A549 (cell line): Measurements from ENCODE around the gene SLC41A1. TPM values are rescaled to one million over a fixed set of nuclear protein-coding genes. Genes with fewer than 3 reads are reported as not detected.
"Not testable (repeated sequence)": the region's sequence is repeated elsewhere in the genome, so short reads cannot be mapped to it uniquely, and the experiment has no call there.

ENCODE experiments used
- ATAC-seq, 2 experiments: fragments of 200-7000 bp in 1 of 2; fragments of >200 bp in 1 of 2; cut with Nextera tagmentation in 1 of 2; cut with Tn5 transposase in 1 of 2; 3 replicates each; pipeline versions ENCODE4 v1.8.0 to v1.9.1; 2018 to 2020; ENCODE audit warnings: mild to moderate bottlenecking in 1 of 2, moderate library complexity in 1 of 2
- CTCF ChIA-PET: fragments of 300-600 bp; sonication (Branson Sonifier 250); formaldehyde crosslinking; extraction: SDS; loops from one replicate; lab custom pipeline; 2021; ENCODE audit warnings: antibody characterized with exemption, inconsistent platforms; lab: Yijun Ruan, JAX
- POLR2A ChIA-PET: fragments of 350-600 bp; formaldehyde crosslinking; extraction: SDS; loops from one replicate; lab custom pipeline; 2021; ENCODE audit warnings: antibody characterized with exemption, inconsistent platforms; lab: Yijun Ruan, JAX
- DNase-seq, 2 experiments: peaks; one replicate each; pipeline versions ENCODE4 v3.0.0 to v3.0.0-alpha.2; 2011 to 2016; ENCODE audit warnings: low read depth in 1 of 2, low spot score in 1 of 2
- FAIRE-seq: peaks from 2 replicates; lab custom pipeline; 2011; peaks lifted over from hg19 to GRCh38; lab: Jason Lieb, UNC
- H3K27ac ChIP-seq, 2 experiments: fragments of >200 bp; sonication (Bioruptor Twin); formaldehyde crosslinking; 3 replicates each; pipeline ENCODE4 v1.5.1; 2016 to 2017
- H3K4me1 ChIP-seq: fragments of >200 bp; sonication (Bioruptor Twin); formaldehyde crosslinking; 3 replicates; pipeline ENCODE4 v1.6.1; 2016
- H3K4me2 ChIP-seq: fragments of >200 bp; sonication (Bioruptor Twin); formaldehyde crosslinking; 3 replicates; pipeline ENCODE4 v1.6.1; 2016
- H3K4me3 ChIP-seq: fragments of >200 bp; sonication (Bioruptor Twin); formaldehyde crosslinking; 3 replicates; pipeline ENCODE4 v1.5.1; 2016
- H3K9me3 ChIP-seq: fragments of >200 bp; sonication (Bioruptor Twin); formaldehyde crosslinking; 3 replicates; pipeline ENCODE4 v1.6.1; 2016
- EHMT2 ChIP-seq: fragments of 200-600 bp; sonication (generic); IDR thresholded peaks from 2 replicates; pipeline ENCODE4 v1.6.1; 2016; ENCODE audit warnings: antibody characterized with exemption, low read depth, mild to moderate bottlenecking, moderate library complexity
- EP300 ChIP-seq, 2 experiments: fragments of >200 bp; sonication (Bioruptor Twin); formaldehyde crosslinking; IDR thresholded peaks; 2 replicates in 1 of 2; 3 replicates in 1 of 2; pipeline ENCODE4 v1.6.1; 2016 to 2017
- FOSB ChIP-seq: fragments of 250-450 bp; sonication (Bioruptor Pico); IDR thresholded peaks from 2 replicates; pipeline ENCODE4 v1.5.0; 2020; ENCODE audit warnings: mild to moderate bottlenecking, moderate library complexity
- GATA3 ChIP-seq: IDR thresholded peaks from 2 replicates; pipeline ENCODE4 v1.6.1; 2012; ENCODE audit warnings: borderline replicate concordance
- HDAC2 ChIP-seq: fragments of 200-600 bp; sonication (generic); IDR thresholded peaks from 2 replicates; pipeline ENCODE4 v1.6.1; 2016
- HEYL ChIP-seq: fragments of 250-450 bp; sonication (Bioruptor Pico); IDR thresholded peaks from 2 replicates; pipeline ENCODE4 v1.8.0; 2021; ENCODE audit warnings: mild to moderate bottlenecking, moderate library complexity
- HOXB5 ChIP-seq: fragments of 250-450 bp; sonication (Bioruptor Pico); IDR thresholded peaks from 2 replicates; pipeline ENCODE4 v1.5.0; 2020; ENCODE audit warnings: mild to moderate bottlenecking, moderate library complexity
- JUNB ChIP-seq: fragments of >200 bp; sonication (Bioruptor Twin); formaldehyde crosslinking; IDR thresholded peaks from 2 replicates; pipeline ENCODE4 v1.6.1; 2016
- KDM1A ChIP-seq: fragments of 200-600 bp; sonication (generic); IDR thresholded peaks from 2 replicates; pipeline ENCODE4 v1.6.1; 2016; ENCODE audit warnings: low read depth, mild to moderate bottlenecking
- MYC ChIP-seq: IDR thresholded peaks from 2 replicates; pipeline ENCODE4 v1.6.1; 2012; ENCODE audit warnings: mild to moderate bottlenecking, inconsistent platforms, low read length, improper control_type of control experiment, borderline replicate concordance
- NFE2L2 ChIP-seq: fragments of 150-350 bp; conservative IDR thresholded peaks from 2 replicates; pipeline ENCODE4 v1.6.1; 2014; ENCODE audit warnings: low read length
- POLR2A ChIP-seq: IDR thresholded peaks from 2 replicates; pipeline ENCODE4 v1.6.1; 2012; ENCODE audit warnings: mild to moderate bottlenecking, low read length
- POLR2AphosphoS2 ChIP-seq: conservative IDR thresholded peaks from 2 replicates; pipeline ENCODE4 v1.6.1; 2012; ENCODE audit warnings: low read length, improper control_type of control experiment, inconsistent platforms
- RAD21 ChIP-seq, 2 experiments: fragments of >200 bp in 1 of 2; sonication (Bioruptor Twin) in 1 of 2; formaldehyde crosslinking in 1 of 2; IDR thresholded peaks in 1 of 2; conservative IDR thresholded peaks in 1 of 2; 2 replicates in 1 of 2; 3 replicates in 1 of 2; pipeline ENCODE4 v1.6.1; 2012 to 2018; ENCODE audit warnings: inconsistent platforms in 1 of 2
- TFCP2L1 ChIP-seq: fragments of 250-450 bp; sonication (Bioruptor Pico); IDR thresholded peaks from 2 replicates; pipeline ENCODE4 v1.5.0; 2021; ENCODE audit warnings: mild to moderate bottlenecking
- ZNF302 ChIP-seq: fragments of 250-450 bp; sonication (Bioruptor Pico); IDR thresholded peaks from 2 replicates; pipeline ENCODE4 v1.9.0; 2021; ENCODE audit warnings: inconsistent platforms, mild to moderate bottlenecking, moderate library complexity
- WGBS: methylation state at CpG from one replicate; pipeline ENCODE4 v1.1.6; 2017; ENCODE audit errors: missing lambda C conversion rate; 5-methylcytosine and 5-hydroxymethylcytosine counted together
- polyA plus RNA-seq, 4 experiments: library from polyadenylated mRNA; depleted of rRNA in 3 of 4; stranded (reverse); fragments of >200 nt; fragmentation: RNase III in 1 of 4; extraction: RNeasy Plus Mini Kit Qiagen cat#74134 plus additional on column Dnase treatment in 1 of 4; gene quantifications; 2 replicates in 3 of 4; 3 replicates in 1 of 4; pipeline ENCODE4 v1.2.3, GENCODE V29; 2011 to 2017
- TF ChIP-seq, protein P1 (sequence below): IDR thresholded peaks from 2 replicates; pipeline ENCODE4 v1.6.1; 2012
- TF ChIP-seq, protein P2 (sequence below): fragments of 250-450 bp; sonication (Bioruptor Pico); IDR thresholded peaks from 2 replicates; pipeline ENCODE4 v1.5.0; 2020; ENCODE audit warnings: low read depth, mild to moderate bottlenecking, moderate library complexity
- TF ChIP-seq, protein P3 (sequence below): fragments of >200 bp; sonication (Bioruptor Twin); formaldehyde crosslinking; IDR thresholded peaks from 3 replicates; pipeline ENCODE4 v1.6.1; 2016
- TF ChIP-seq, protein P4 (sequence below): fragments of >200 bp; sonication (Bioruptor Twin); formaldehyde crosslinking; IDR thresholded peaks from 2 replicates; pipeline ENCODE4 v1.6.1; 2016
- TF ChIP-seq, protein P5 (sequence below): fragments of >200 bp; sonication (Bioruptor Twin); formaldehyde crosslinking; IDR thresholded peaks from 3 replicates; pipeline ENCODE4 v1.5.1; 2016
- TF ChIP-seq, protein P6 (sequence below): fragments of 150-350 bp; IDR thresholded peaks from 2 replicates; pipeline ENCODE4 v1.6.1; 2014; ENCODE audit warnings: low read depth, mild to moderate bottlenecking, low read length
- TF ChIP-seq, protein P7 (sequence below): fragments of 450-650 bp; IDR thresholded peaks from 2 replicates; pipeline ENCODE4 v1.6.1; 2014; ENCODE audit warnings: antibody characterized with exemption
- TF ChIP-seq, protein P8 (sequence below): fragments of 250-450 bp; sonication (Bioruptor Pico); IDR thresholded peaks from 2 replicates; pipeline ENCODE4 v1.5.0; 2021; ENCODE audit warnings: mild to moderate bottlenecking, moderate library complexity, borderline replicate concordance
- TF ChIP-seq, protein P9 (sequence below): IDR thresholded peaks from 2 replicates; pipeline ENCODE4 v1.6.1; 2012

SLC41A1 gene
- polyA plus RNA-seq, 2 of the 4 experiments (the other 2 are of a cell fraction): 25.6 to 26.0 TPM

DNA sequence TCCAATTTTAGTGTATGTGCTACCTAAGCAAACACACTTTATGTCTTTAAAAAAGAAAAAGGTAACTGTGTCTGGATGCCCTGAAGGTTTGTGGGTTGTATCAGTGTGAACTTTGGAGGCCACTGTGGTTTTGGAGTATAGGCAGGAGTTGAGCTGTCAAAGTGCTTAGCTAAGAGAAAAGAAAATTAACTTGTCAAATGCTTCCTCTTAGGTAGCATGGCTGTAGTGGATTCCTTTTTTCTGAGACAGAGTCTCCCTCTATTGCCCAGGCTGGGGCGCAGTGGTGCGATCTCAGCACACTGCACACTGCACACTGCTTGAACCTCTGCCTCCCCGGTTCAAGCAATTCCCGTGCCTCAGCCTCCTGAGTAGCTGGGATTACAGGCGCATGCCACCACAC, 11.2 kb upstream of the SLC41A1 start:
- ATAC-seq: no peak
- H3K4me2 ChIP-seq: no peak overlapping the region
- CTCF ChIA-PET: interaction anchor here (1.6 kb wide), 1 partner anchor 153 kb away, joined by 10 read pairs; no protein-coding TSS in a partner anchor
- DNase-seq: no peak
- TF ChIP-seq FOSB (CRISPR knock-in tag) (no peak), HDAC2 (no peak), ZNF302 (CRISPR knock-in tag) (no peak), NFE2L2 (no peak)
- TF ChIP-seq, protein P1, sequence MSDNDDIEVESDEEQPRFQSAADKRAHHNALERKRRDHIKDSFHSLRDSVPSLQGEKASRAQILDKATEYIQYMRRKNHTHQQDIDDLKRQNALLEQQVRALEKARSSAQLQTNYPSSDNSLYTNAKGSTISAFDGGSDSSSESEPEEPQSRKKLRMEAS: no peak
- TF ChIP-seq, protein P2, sequence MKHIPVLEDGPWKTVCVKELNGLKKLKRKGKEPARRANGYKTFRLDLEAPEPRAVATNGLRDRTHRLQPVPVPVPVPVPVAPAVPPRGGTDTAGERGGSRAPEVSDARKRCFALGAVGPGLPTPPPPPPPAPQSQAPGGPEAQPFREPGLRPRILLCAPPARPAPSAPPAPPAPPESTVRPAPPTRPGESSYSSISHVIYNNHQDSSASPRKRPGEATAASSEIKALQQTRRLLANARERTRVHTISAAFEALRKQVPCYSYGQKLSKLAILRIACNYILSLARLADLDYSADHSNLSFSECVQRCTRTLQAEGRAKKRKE (CRISPR knock-in tag): no peak
- TF ChIP-seq, protein P3, sequence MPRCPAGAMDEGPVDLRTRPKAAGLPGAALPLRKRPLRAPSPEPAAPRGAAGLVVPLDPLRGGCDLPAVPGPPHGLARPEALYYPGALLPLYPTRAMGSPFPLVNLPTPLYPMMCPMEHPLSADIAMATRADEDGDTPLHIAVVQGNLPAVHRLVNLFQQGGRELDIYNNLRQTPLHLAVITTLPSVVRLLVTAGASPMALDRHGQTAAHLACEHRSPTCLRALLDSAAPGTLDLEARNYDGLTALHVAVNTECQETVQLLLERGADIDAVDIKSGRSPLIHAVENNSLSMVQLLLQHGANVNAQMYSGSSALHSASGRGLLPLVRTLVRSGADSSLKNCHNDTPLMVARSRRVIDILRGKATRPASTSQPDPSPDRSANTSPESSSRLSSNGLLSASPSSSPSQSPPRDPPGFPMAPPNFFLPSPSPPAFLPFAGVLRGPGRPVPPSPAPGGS: no peak
- TF ChIP-seq, protein P4, sequence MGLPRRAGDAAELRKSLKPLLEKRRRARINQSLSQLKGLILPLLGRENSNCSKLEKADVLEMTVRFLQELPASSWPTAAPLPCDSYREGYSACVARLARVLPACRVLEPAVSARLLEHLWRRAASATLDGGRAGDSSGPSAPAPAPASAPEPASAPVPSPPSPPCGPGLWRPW: no peak
- TF ChIP-seq, all 56 proteins: peak for 0
- WGBS: 98% methylated on average over 4 of the region's 5 CpGs
- Histone ChIP-seq H3K9me3 (no peaks in the 10 kb centered on the region), H3K4me3 (no peak overlapping the region), H3K27ac (no peak overlapping the region), H3K4me1 (no peaks in the 10 kb centered on the region)
- FAIRE-seq: no peak
- POLR2A ChIA-PET: interaction anchor here (0.7 kb wide), 1 partner anchor 124 kb away, joined by 3 read pairs; no protein-coding TSS in a partner anchor

DNA sequence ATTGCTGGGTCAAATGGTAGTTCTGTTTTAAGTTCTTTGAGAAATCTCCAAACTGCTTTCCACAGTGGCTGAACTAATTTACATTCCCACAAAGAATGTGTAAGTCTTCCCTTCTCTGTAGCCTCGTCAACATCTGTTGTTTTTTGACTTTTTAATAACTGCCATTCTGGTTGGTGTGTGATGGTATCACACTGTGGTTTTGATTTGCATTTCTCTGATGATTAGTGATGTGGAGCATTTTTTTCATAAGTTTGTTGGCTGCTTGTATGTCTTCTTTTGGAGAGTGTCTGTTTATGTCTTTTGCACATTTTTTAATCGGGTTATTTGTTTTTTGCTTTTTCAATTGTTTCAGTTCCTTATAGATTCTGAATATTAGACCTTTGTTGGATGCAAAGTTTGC, 10.3 kb upstream of the SLC41A1 start:
- ATAC-seq, DNase-seq, POLR2A ChIA-PET, H3K4me1 ChIP-seq, FAIRE-seq, H3K27ac ChIP-seq, CTCF ChIA-PET, H3K4me2 ChIP-seq, H3K4me3 ChIP-seq, H3K9me3 ChIP-seq: not testable (repeated sequence)
- WGBS: 84% methylated on average over 2 of the region's 2 CpGs

DNA sequence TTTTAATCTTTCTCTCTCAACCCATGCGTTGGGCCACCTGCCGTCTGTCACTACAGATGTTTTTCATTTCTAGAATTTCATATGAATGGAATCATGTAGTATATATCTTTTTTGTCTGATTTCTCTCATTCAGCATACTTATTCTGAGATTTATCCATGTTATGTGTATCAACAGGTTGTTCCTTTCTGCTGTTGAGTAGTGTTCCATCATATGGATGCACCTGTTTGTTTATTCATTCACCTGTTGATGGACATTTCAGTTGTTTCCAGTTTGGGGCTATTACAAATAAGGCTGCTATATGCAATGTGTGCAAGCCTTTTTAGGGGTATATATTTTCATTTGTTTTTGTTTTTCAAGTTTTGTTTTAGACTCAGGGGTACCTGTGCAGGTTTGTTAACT, 9.4 kb upstream of the SLC41A1 start:
- FAIRE-seq (no peak), ATAC-seq (no peak), DNase-seq (no peak)
- ChIA-PET POLR2A (no interaction called here), CTCF (interaction anchor here (1.5 to 1.9 kb wide), 2 partner anchors 97 to 155 kb away, joined by 4 to 5 read pairs; no protein-coding TSS in a partner anchor)
- Histone ChIP-seq H3K4me2 (no peak overlapping the region), H3K27ac (no peak overlapping the region), H3K4me1 (no peaks in the 10 kb centered on the region), H3K9me3 (no peaks in the 10 kb centered on the region), H3K4me3 (no peak overlapping the region)
- WGBS: 91% methylated on average over 2 of the region's 2 CpGs
- TF ChIP-seq MYC (no peak), POLR2AphosphoS2 (no peak), EHMT2 (no peak), HEYL (no peak), GATA3 (no peak), EP300 (IDR thresholded peaks at IDR 0.05) (no peak), KDM1A (no peak), POLR2A (no peak), JUNB (no peak), RAD21 (conservative IDR thresholded peaks at IDR 0.05 in 1 of 2, IDR thresholded peaks at IDR 0.05 in 1 of 2) (no peak), HOXB5 (CRISPR knock-in tag) (no peak), TFCP2L1 (no peak)
- TF ChIP-seq, protein P5, sequence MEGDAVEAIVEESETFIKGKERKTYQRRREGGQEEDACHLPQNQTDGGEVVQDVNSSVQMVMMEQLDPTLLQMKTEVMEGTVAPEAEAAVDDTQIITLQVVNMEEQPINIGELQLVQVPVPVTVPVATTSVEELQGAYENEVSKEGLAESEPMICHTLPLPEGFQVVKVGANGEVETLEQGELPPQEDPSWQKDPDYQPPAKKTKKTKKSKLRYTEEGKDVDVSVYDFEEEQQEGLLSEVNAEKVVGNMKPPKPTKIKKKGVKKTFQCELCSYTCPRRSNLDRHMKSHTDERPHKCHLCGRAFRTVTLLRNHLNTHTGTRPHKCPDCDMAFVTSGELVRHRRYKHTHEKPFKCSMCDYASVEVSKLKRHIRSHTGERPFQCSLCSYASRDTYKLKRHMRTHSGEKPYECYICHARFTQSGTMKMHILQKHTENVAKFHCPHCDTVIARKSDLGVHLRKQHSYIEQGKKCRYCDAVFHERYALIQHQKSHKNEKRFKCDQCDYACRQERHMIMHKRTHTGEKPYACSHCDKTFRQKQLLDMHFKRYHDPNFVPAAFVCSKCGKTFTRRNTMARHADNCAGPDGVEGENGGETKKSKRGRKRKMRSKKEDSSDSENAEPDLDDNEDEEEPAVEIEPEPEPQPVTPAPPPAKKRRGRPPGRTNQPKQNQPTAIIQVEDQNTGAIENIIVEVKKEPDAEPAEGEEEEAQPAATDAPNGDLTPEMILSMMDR: no peak
- TF ChIP-seq, protein P6, sequence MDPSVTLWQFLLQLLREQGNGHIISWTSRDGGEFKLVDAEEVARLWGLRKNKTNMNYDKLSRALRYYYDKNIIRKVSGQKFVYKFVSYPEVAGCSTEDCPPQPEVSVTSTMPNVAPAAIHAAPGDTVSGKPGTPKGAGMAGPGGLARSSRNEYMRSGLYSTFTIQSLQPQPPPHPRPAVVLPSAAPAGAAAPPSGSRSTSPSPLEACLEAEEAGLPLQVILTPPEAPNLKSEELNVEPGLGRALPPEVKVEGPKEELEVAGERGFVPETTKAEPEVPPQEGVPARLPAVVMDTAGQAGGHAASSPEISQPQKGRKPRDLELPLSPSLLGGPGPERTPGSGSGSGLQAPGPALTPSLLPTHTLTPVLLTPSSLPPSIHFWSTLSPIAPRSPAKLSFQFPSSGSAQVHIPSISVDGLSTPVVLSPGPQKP: no peak
- TF ChIP-seq, protein P7, sequence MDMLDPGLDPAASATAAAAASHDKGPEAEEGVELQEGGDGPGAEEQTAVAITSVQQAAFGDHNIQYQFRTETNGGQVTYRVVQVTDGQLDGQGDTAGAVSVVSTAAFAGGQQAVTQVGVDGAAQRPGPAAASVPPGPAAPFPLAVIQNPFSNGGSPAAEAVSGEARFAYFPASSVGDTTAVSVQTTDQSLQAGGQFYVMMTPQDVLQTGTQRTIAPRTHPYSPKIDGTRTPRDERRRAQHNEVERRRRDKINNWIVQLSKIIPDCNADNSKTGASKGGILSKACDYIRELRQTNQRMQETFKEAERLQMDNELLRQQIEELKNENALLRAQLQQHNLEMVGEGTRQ: no peak
- TF ChIP-seq, protein P8, sequence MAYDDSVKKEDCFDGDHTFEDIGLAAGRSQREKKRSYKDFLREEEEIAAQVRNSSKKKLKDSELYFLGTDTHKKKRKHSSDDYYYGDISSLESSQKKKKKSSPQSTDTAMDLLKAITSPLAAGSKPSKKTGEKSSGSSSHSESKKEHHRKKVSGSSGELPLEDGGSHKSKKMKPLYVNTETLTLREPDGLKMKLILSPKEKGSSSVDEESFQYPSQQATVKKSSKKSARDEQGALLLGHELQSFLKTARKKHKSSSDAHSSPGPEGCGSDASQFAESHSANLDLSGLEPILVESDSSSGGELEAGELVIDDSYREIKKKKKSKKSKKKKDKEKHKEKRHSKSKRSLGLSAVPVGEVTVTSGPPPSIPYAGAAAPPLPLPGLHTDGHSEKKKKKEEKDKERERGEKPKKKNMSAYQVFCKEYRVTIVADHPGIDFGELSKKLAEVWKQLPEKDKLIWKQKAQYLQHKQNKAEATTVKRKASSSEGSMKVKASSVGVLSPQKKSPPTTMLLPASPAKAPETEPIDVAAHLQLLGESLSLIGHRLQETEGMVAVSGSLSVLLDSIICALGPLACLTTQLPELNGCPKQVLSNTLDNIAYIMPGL (CRISPR knock-in tag): no peak
- TF ChIP-seq, protein P9, sequence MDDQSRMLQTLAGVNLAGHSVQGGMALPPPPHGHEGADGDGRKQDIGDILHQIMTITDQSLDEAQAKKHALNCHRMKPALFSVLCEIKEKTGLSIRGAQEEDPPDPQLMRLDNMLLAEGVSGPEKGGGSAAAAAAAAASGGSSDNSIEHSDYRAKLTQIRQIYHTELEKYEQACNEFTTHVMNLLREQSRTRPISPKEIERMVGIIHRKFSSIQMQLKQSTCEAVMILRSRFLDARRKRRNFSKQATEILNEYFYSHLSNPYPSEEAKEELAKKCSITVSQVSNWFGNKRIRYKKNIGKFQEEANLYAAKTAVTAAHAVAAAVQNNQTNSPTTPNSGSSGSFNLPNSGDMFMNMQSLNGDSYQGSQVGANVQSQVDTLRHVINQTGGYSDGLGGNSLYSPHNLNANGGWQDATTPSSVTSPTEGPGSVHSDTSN: no peak
